Measurements from ENCODE around the gene NPAS3. TPM values are rescaled to one million over a fixed set of nuclear protein-coding genes. Genes with fewer than 3 reads are reported as not detected.

NPAS3 gene
- total and polyA plus RNA-seq, 2 of the 13 experiments (the other 11 are each of a cell fraction or from before 2014, with no cell fraction given): not detected

GRCh38 chr14:33745163-33745562 lies 806.5 kb downstream of the NPAS3 start:
- ChIA-PET POLR2A (no interaction called here), CTCF (ENCODE audit: low intra/inter-chr PET ratio, low total read pairs) (no interaction called here)
- no peaks in the 10 kb centered on the region for H4K20me1 ChIP-seq (ENCODE audit: insufficient read depth, low read length)
- no peak overlapping the region for H3K27ac ChIP-seq (ENCODE audit: extremely low read length, insufficient read depth, low read length)
- H3K79me2 ChIP-seq (ENCODE audit: insufficient read depth, low read length): no peaks in the 10 kb centered on the region
- H3K9me3 ChIP-seq (ENCODE audit: low read length): peaks cover 4% of the 10 kb centered on the region; the same call in 1 of the 2 replicates
- ATAC-seq (no peak), DNase-seq (ENCODE audit: low spot score) (no peak), FAIRE-seq (no peak)
- intact Hi-C loops (cut with micrococcal nuclease; ENCODE audit: unreplicated experiment): no loop called here
- no peak overlapping the region for H3K4me2 ChIP-seq (ENCODE audit: low read depth, low read length)
- no peak overlapping the region for H3K9ac ChIP-seq (ENCODE audit: insufficient read depth, low read depth, low read length)
- in situ Hi-C loops (cut with HindIII; ENCODE audit: extremely low pct_ligation_motif_present, low pct_unique_long_range_greater_than_20kb): no loop called here
- WGBS (ENCODE audit: low lambda C conversion rate): 8% methylated on average over 6 of the region's 6 CpGs
- H3K36me3 ChIP-seq (replicated peaks in 1 of 2; ENCODE audit: control insufficient read depth in 1 of 2, insufficient read depth in 2 of 2, low read length in 2 of 2): no peaks in the 10 kb centered on the region
- H3K4me1 ChIP-seq (ENCODE audit: insufficient read depth, low read length): no peaks in the 10 kb centered on the region
- no peak for TF ChIP-seq ZNF484 (CRISPR knock-in tag; IDR thresholded peaks at IDR 0.05; ENCODE audit: borderline replicate concordance, low read depth)
- TF ChIP-seq YEATS4 (CRISPR knock-in tag; IDR thresholded peaks at IDR 0.05; ENCODE audit: borderline replicate concordance): no peak
- TF ChIP-seq POGZ (CRISPR knock-in tag; IDR thresholded peaks at IDR 0.05): no peak
- peak; percentile 63; the same call in 1 of the 2 replicates for TF ChIP-seq CEBPB (IDR thresholded peaks at IDR 0.05; ENCODE audit: borderline replicate concordance, low read depth, low read length)
- BruUV-seq (replicated peaks): no TSS peak
- H3K27me3 ChIP-seq (ENCODE audit: control insufficient read depth in 1 of 2, insufficient read depth in 2 of 2, low read length in 2 of 2): no peaks in the 10 kb centered on the region
- H2AFZ ChIP-seq (ENCODE audit: low read length): no peak overlapping the region
- H3K4me3 ChIP-seq (replicated peaks in 1 of 3; ENCODE audit: insufficient read depth in 1 of 3, low read depth in 2 of 3, low read length in 3 of 3): no peak overlapping the region

- CTCF ChIA-PET (ENCODE audit: low intra/inter-chr PET ratio, low total read pairs): no interaction called here
- FAIRE-seq (no peak), DNase-seq (ENCODE audit: low spot score) (no peak), ATAC-seq (no peak)
- intact Hi-C loops (cut with micrococcal nuclease; ENCODE audit: unreplicated experiment) (no loop called here), in situ Hi-C loops (cut with HindIII; ENCODE audit: extremely low pct_ligation_motif_present, low pct_unique_long_range_greater_than_20kb) (no loop called here)
- no peaks in the 10 kb centered on the region for H3K36me3 ChIP-seq (replicated peaks in 1 of 2; ENCODE audit: control insufficient read depth in 1 of 2, insufficient read depth in 2 of 2, low read length in 2 of 2)
- no peaks in the 10 kb centered on the region for H4K20me1 ChIP-seq (ENCODE audit: insufficient read depth, low read length)
- H3K9me3 ChIP-seq (ENCODE audit: low read length): peaks cover 4% of the 10 kb centered on the region; the same call in 1 of the 2 replicates
- H2AFZ ChIP-seq (ENCODE audit: low read length): no peak overlapping the region
- no peaks in the 10 kb centered on the region for H3K27me3 ChIP-seq (ENCODE audit: control insufficient read depth in 1 of 2, insufficient read depth in 2 of 2, low read length in 2 of 2)
- WGBS (ENCODE audit: low lambda C conversion rate): 1% methylated on average over 1 of the region's 1 CpG
- no peak overlapping the region for H3K4me2 ChIP-seq (ENCODE audit: low read depth, low read length)
- H3K79me2 ChIP-seq (ENCODE audit: insufficient read depth, low read length): no peaks in the 10 kb centered on the region
- no peak overlapping the region for H3K9ac ChIP-seq (ENCODE audit: insufficient read depth, low read depth, low read length)
- BruUV-seq (replicated peaks): no TSS peak
- H3K4me3 ChIP-seq (replicated peaks in 1 of 3; ENCODE audit: insufficient read depth in 1 of 3, low read depth in 2 of 3, low read length in 3 of 3): no peak overlapping the region
- POLR2A ChIA-PET: no interaction called here
- H3K4me1 ChIP-seq (ENCODE audit: insufficient read depth, low read length): no peaks in the 10 kb centered on the region
- H3K27ac ChIP-seq (ENCODE audit: extremely low read length, insufficient read depth, low read length): no peak overlapping the region
- TF ChIP-seq MAFK (conservative IDR thresholded peaks at IDR 0.05 in 1 of 2, IDR thresholded peaks at IDR 0.05 in 1 of 2; ENCODE audit: low read length in 2 of 2): peak; percentile 69 to 74
- TF ChIP-seq RELA (CRISPR knock-in tag; IDR thresholded peaks at IDR 0.05): no peak
- TF ChIP-seq MAFF (IDR thresholded peaks at IDR 0.05; ENCODE audit: low read depth, low read length): 0 out of 2 replicates have a peak, but pooled peaks have one; percentile 48
These were observed 809.1 kb downstream of the NPAS3 start for GRCh38 chr14:33747749-33748148.

Measured in HepG2 (cell line).